Chondrocyte (in vitro differentiated cells): ENCODE measurements around the gene TMEM248. TPM values are rescaled to one million over a fixed set of nuclear protein-coding genes. Genes with fewer than 3 reads are reported as not detected.
"Not testable (repeated sequence)": the region's sequence is repeated elsewhere in the genome, so short reads cannot be mapped to it uniquely, and the experiment has no call there.

ENCODE experiments used
- DNase-seq: peaks from one replicate; pipeline ENCODE4 v3.0.0; 2021; ENCODE audit warnings: mixed read lengths, low spot score
- H3K27ac Mint-ChIP-seq: one replicate; pipeline ENCODE4 v1.8.0; 2021; ENCODE audit warnings: mild to moderate bottlenecking, moderate library complexity, mixed read lengths; ENCODE audit not compliant: unreplicated experiment
- H3K27me3 Mint-ChIP-seq: 2 replicates; pipeline ENCODE4 v1.8.0; 2021; ENCODE audit warnings: low read depth, mixed read lengths
- H3K36me3 Mint-ChIP-seq: 2 replicates; pipeline ENCODE4 v1.8.0; 2021; ENCODE audit warnings: low read depth, mixed read lengths
- H3K4me1 Mint-ChIP-seq: 2 replicates; pipeline ENCODE4 v1.8.0; 2021; ENCODE audit warnings: low read depth, mild to moderate bottlenecking, mixed read lengths
- H3K4me3 Mint-ChIP-seq: one replicate; pipeline ENCODE4 v1.8.0; 2021; ENCODE audit warnings: mild to moderate bottlenecking, moderate library complexity, mixed read lengths; ENCODE audit not compliant: unreplicated experiment
- H3K9me3 Mint-ChIP-seq: 2 replicates; pipeline ENCODE4 v1.8.0; 2021; ENCODE audit warnings: low read depth, mixed read lengths
- CTCF ChIP-seq: fragments of 200-600 bp; sonication (generic); IDR thresholded peaks from 2 replicates; pipeline ENCODE4 v1.5.0; 2021; ENCODE audit warnings: antibody characterized with exemption, mild to moderate bottlenecking, moderate library complexity
- long read RNA-seq: library from polyadenylated mRNA; stranded (forward); transcript quantifications from one replicate; pipeline ENCODE4 v2.0.0, GENCODE V29; 2021
- total RNA-seq: library from RNA; stranded (reverse); gene quantifications from 3 replicates; pipeline ENCODE4 v1.2.1, GENCODE V29; 2021

Gene TMEM248, protein sequence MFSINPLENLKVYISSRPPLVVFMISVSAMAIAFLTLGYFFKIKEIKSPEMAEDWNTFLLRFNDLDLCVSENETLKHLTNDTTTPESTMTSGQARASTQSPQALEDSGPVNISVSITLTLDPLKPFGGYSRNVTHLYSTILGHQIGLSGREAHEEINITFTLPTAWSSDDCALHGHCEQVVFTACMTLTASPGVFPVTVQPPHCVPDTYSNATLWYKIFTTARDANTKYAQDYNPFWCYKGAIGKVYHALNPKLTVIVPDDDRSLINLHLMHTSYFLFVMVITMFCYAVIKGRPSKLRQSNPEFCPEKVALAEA
- total RNA-seq = 83.0 to 102 TPM (median 90.6 TPM) in 3 replicates
- long read RNA-seq, full-length matches to known transcripts = 127 of 159 reads
- long read RNA-seq, partial matches to known transcripts = 12 of 159 reads
- long read RNA-seq, other reads (novel, unspliced or antisense) = 20 of 159 reads

- Mint-ChIP-seq H3K27me3 (no peaks in the 10 kb centered on the region), H3K4me1 (peaks cover 32% of the 10 kb centered on the region), H3K36me3 (peaks cover 3% of the 10 kb centered on the region), H3K9me3 (no peaks in the 10 kb centered on the region), H3K27ac (peak within 1 kb of the TSS; percentile 94), H3K4me3 (peak within 1 kb of the TSS; percentile 93)
- DNase-seq = peak; percentile 95
- no peak for TF ChIP-seq CTCF
These were observed at the start of gene TMEM248 for GRCh38 chr7:66920769-66921395. Gene TMEM248, plus strand, starts transcription at chr7:66921225. Its CDS starts 20,641 bp downstream, at chr7:66941866.

- no peaks in the 10 kb centered on the region for H3K27me3 Mint-ChIP-seq
- no peak overlapping the region for H3K27ac Mint-ChIP-seq
These were observed 47.5 kb upstream of the TMEM248 start for GRCh38 chr7:66873476-66873875.

GRCh38 chr7:66877577-66878300 is 43.3 kb upstream of the TMEM248 start:
- no peak overlapping the region for H3K4me3 Mint-ChIP-seq
- no peaks in the 10 kb centered on the region for H3K27me3 Mint-ChIP-seq
- no peaks in the 10 kb centered on the region for H3K9me3 Mint-ChIP-seq
- TF ChIP-seq CTCF = no peak
- H3K27ac Mint-ChIP-seq = no peak overlapping the region
- H3K4me1 Mint-ChIP-seq = no peaks in the 10 kb centered on the region
- no peak for DNase-seq
- peaks cover 2% of the 10 kb centered on the region for H3K36me3 Mint-ChIP-seq

More at GRCh38 chr7:66873476-66873875, 47.5 kb upstream of the TMEM248 start:
- DNase-seq = no peak
- no peaks in the 10 kb centered on the region for H3K4me1 Mint-ChIP-seq
- TF ChIP-seq CTCF = no peak
- peaks cover 4% of the 10 kb centered on the region for H3K36me3 Mint-ChIP-seq
- no peak overlapping the region for H3K4me3 Mint-ChIP-seq
- H3K9me3 Mint-ChIP-seq = no peaks in the 10 kb centered on the region

DNA sequence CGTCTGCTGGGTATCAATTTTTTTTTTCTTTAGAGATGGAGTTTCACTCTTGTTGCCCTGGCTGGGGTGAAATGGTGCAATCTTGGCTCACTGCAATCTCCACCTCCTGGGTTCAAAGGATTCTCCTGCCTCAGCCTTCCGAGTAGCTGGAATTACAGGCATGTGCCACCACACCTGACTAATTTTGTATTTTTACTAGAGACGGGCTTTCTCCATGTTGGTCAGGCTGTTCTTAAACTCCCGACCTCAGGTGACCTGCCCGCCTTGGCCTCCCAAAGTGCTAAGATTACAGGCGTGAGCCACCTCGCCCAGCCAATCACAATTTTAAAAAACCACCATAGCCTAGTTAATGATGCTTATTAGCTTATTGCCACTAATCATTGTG is 42.7 kb upstream of the TMEM248 start:
- H3K9me3 Mint-ChIP-seq, H3K4me3 Mint-ChIP-seq, H3K4me1 Mint-ChIP-seq, DNase-seq, H3K27me3 Mint-ChIP-seq, H3K36me3 Mint-ChIP-seq, H3K27ac Mint-ChIP-seq: not testable (repeated sequence)

DNA sequence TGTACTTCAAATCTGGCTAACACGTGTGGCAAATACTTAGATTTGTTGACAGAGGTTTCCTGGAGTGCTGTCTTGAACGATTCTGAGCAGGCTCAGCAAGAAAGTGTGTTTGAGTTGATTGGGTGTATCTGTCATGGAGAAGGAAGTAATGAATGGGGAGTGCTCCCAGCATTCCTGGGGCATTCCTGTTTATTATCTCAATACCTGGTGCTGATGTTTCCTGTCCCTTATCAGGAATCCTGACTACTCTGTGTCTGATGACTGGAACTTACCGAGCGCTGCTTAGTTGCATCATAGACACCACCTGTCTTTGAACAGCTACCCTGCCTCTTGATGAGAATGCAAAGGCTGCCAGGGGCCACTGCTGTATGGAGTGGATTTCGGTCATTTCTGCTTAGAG is 41.0 kb upstream of the TMEM248 start:
- Mint-ChIP-seq H3K4me1 (no peaks in the 10 kb centered on the region), H3K27ac (no peak overlapping the region), H3K36me3 (peaks cover 3% of the 10 kb centered on the region), H3K9me3 (no peaks in the 10 kb centered on the region), H3K4me3 (no peak overlapping the region), H3K27me3 (no peaks in the 10 kb centered on the region)
- DNase-seq = no peak
- TF ChIP-seq CTCF = no peak

GRCh38 chr7:66880577-66880976 is 40.4 kb upstream of the TMEM248 start:
- H3K36me3 Mint-ChIP-seq, H3K4me1 Mint-ChIP-seq, H3K27ac Mint-ChIP-seq, DNase-seq, H3K4me3 Mint-ChIP-seq, H3K27me3 Mint-ChIP-seq, H3K9me3 Mint-ChIP-seq: not testable (repeated sequence)
